ENCODE data around the gene TMEM202. TPM values are rescaled to one million over a fixed set of nuclear protein-coding genes. Genes with fewer than 3 reads are reported as not detected.
"Not testable (repeated sequence)": the region's sequence is repeated elsewhere in the genome, so short reads cannot be mapped to it uniquely, and the experiment has no call there.

The TMEM202 gene
- total and polyA plus RNA-seq, 4 donors = not detected

DNA sequence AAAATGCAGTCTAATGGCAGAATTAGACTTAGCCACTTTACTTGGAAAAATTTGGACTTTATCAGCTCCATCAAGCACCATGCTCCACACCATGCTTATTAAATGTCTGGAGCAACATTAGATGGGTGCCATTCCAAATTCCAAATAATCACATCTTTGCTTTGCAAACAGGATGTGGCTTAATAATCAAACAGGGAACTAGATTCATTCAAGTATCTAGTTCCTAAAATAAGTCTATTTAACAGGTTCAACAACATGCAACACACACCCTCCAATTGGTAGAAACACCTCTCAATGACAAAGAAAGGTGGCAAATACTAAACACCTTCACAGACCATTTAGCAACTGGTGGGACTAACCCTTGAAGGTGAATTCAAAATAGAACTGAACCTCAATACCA, 25.7 kb upstream of the TMEM202 start:
- H3K4me3 ChIP-seq (ENCODE audit: low read depth, low read length) = no peak overlapping the region
- no peak overlapping the region for H3K27ac ChIP-seq (ENCODE audit: low read depth, low read length)
- no peak for DNase-seq (ENCODE audit: low read depth in 4 of 6, low spot score in 6 of 6)
- H3K36me3 ChIP-seq (ENCODE audit: control insufficient read depth, insufficient read depth, low read length) = peaks cover 8% of the 10 kb centered on the region
- H3K27me3 ChIP-seq (ENCODE audit: control insufficient read depth, insufficient read depth, low read length) = no peaks in the 10 kb centered on the region
- H3K9me3 ChIP-seq (ENCODE audit: control insufficient read depth, insufficient read depth, low read length) = no peaks in the 10 kb centered on the region
- H3K4me1 ChIP-seq (ENCODE audit: control insufficient read depth, insufficient read depth, low read length) = peaks cover 6% of the 10 kb centered on the region

DNA sequence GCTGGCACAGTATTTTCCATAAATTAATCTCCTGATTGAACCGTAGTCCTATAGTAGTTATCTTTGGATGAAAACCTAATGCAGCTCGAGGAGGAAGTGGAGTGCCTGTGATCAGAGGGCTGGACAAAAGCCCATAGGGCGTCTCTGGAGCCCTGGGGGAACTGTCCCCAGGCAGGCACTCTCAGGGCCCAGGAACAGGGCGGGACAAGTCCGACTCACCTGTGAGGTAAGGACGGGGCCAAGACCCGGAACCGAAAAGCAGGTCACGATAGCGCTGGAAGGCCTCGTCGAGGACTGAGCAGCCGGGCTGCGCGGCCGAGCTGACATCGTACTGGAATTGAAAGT, 22.6 kb upstream of the TMEM202 start:
- Histone ChIP-seq H3K9me3 (ENCODE audit: control insufficient read depth, insufficient read depth, low read length) (no peaks in the 10 kb centered on the region), H3K4me3 (ENCODE audit: low read depth, low read length) (peak overlapping the region; percentile 94), H3K4me1 (ENCODE audit: control insufficient read depth, insufficient read depth, low read length) (peaks cover 6% of the 10 kb centered on the region), H3K27ac (ENCODE audit: low read depth, low read length) (peak overlapping the region; percentile 73), H3K27me3 (ENCODE audit: control insufficient read depth, insufficient read depth, low read length) (no peaks in the 10 kb centered on the region), H3K36me3 (ENCODE audit: control insufficient read depth, insufficient read depth, low read length) (peaks cover 5% of the 10 kb centered on the region)
- peak in 1 of 6 donors; percentile 4 for DNase-seq (ENCODE audit: low read depth in 4 of 6, low spot score in 6 of 6)
- under 1% methylated on average over 17 of the region's 17 CpGs for WGBS (ENCODE audit: insufficient coverage)

DNA sequence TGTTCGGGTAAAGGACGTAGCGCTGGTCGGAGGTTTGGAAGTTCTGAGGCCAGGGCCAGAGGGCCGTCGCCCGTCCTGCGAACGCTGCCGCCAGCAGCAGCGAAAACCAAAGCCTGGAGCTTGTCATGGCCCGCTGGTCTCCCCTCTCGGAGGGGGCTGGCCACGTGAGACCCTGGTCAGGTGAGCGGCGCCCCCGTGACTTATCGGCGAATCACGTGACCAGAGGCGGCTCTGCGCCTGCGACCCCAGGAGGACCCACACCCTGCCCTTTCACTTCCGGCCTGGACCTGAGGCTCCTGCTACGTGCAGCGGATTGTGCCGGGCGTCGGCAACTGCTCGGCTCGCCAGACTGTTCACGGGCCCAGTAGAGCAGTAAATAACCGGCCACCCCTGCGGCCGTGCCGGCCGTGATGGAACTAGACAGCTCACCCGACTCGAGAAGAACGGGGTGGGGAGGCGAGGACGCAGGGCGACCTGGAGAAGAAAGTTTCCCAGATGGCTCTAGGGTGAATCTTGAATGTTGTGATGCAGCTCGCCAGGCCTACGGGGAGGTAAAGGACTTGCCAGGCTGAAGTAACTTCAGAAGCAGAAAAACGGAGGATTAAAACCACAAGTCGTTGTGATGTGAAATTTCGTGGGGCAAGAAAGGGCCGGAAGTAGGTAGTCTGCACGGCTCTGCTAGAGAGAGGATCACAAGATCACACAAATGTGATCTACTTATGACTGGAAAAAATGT, 22.1 kb upstream of the TMEM202 start, which contains the start of gene HEXA:
TSS of gene HEXA (minus strand) at position 169 of the 736 bp plus-strand sequence. CDS start at position 127, 42 bp downstream.
- Histone ChIP-seq H3K27me3 (ENCODE audit: control insufficient read depth, insufficient read depth, low read length) (no peaks in the 10 kb centered on the region), H3K4me3 (ENCODE audit: low read depth, low read length) (peak within 1 kb of the TSS; percentile 94), H3K4me1 (ENCODE audit: control insufficient read depth, insufficient read depth, low read length) (peaks cover 6% of the 10 kb centered on the region), H3K36me3 (ENCODE audit: control insufficient read depth, insufficient read depth, low read length) (peaks cover 3% of the 10 kb centered on the region), H3K27ac (ENCODE audit: low read depth, low read length) (peak within 1 kb of the TSS; percentile 73), H3K9me3 (ENCODE audit: control insufficient read depth, insufficient read depth, low read length) (no peaks in the 10 kb centered on the region)
- peak; percentile 91 to 98 (median 94) for DNase-seq (ENCODE audit: low read depth in 4 of 6, low spot score in 6 of 6)
- WGBS (ENCODE audit: insufficient coverage) = under 1% methylated on average over 49 of the region's 50 CpGs

DNA sequence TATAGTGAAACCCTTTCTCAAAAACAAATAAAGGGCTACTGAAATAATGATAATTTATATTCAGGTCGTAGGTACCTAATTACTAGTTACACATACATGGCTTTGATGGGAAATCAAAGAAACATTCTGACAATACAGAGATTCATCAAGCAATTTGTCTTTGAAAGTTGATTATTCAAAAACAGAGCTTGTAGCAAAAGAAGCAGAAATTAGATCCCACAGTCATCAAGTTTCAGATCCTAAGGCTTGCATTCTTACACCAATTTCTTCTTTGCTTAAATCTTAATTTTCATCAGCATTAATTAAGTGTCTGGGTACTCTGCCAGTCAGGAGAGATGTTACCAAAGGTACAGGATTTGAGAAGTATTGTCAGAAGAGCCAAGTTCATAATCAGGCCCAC, 20.8 kb upstream of the TMEM202 start:
- DNase-seq (ENCODE audit: low read depth in 4 of 6, low spot score in 6 of 6) = no peak
- no peaks in the 10 kb centered on the region for H3K27me3 ChIP-seq (ENCODE audit: control insufficient read depth, insufficient read depth, low read length)
- no peaks in the 10 kb centered on the region for H3K9me3 ChIP-seq (ENCODE audit: control insufficient read depth, insufficient read depth, low read length)
- no peak overlapping the region for H3K27ac ChIP-seq (ENCODE audit: low read depth, low read length)
- no peak overlapping the region for H3K4me3 ChIP-seq (ENCODE audit: low read depth, low read length)
- WGBS (ENCODE audit: insufficient coverage) = no CpG with 5 or more reads among the region's 1 CpG
- peaks cover 6% of the 10 kb centered on the region for H3K4me1 ChIP-seq (ENCODE audit: control insufficient read depth, insufficient read depth, low read length)
- no peaks in the 10 kb centered on the region for H3K36me3 ChIP-seq (ENCODE audit: control insufficient read depth, insufficient read depth, low read length)

DNA sequence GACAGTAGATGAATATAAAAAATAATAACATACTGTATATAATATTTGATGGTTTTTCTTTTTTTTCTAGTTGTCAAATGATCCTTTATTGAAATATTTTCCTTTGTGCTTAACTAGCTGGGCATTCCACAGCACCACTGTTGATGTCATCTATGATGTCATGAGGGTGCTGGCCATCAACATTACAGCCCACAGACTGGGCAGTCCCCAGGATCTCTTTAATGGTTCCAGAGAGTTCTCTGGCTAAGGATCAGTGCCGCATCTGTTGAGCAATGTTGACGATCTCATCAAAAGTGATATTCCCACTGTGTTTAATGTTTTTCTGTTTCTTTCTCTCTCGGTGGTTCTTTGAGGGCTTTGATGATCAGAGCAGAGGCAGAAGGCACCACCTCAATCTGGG, 19.0 kb upstream of the TMEM202 start:
- not testable (repeated sequence) for H3K36me3 ChIP-seq (ENCODE audit: control insufficient read depth, insufficient read depth, low read length); H3K9me3 ChIP-seq (ENCODE audit: control insufficient read depth, insufficient read depth, low read length); DNase-seq (ENCODE audit: low read depth in 4 of 6, low spot score in 6 of 6); H3K4me1 ChIP-seq (ENCODE audit: control insufficient read depth, insufficient read depth, low read length); H3K4me3 ChIP-seq (ENCODE audit: low read depth, low read length); H3K27ac ChIP-seq (ENCODE audit: low read depth, low read length)
- WGBS (ENCODE audit: insufficient coverage) = 77% methylated on average over 3 of the region's 3 CpGs
- H3K27me3 ChIP-seq (ENCODE audit: control insufficient read depth, insufficient read depth, low read length) = peaks cover 10% of the 10 kb centered on the region

DNA sequence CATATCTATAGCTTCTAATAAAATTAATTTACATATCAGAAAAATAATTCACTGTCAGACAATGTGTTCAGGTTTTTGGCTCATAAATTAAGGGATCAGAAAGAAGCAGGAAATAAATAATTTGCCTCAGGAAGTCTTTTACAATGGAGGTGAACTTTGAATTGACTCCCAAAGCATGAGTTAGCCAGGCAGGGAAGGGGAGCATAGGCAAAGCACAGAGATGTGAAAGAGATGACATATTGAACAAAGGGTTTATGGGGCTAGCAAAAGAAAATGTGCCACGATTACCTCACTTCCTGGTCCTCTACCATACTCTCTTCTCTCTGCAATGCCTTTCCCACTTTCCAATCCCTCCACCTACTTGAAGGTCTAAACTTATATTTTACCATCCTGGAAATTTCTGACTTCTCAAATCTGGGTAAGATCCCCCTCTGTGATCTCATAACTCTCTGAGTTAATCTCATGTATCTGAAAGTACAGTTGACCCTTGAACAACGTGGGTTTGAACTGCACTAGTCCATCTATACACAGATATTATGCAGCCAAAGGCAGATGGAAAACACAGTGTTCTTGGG, 18.2 kb upstream of the TMEM202 start:
- H3K27ac ChIP-seq (ENCODE audit: low read depth, low read length) = no peak overlapping the region
- no CpG with 5 or more reads among the region's 2 CpGs for WGBS (ENCODE audit: insufficient coverage)
- DNase-seq (ENCODE audit: low read depth in 4 of 6, low spot score in 6 of 6) = no peak
- H3K9me3 ChIP-seq (ENCODE audit: control insufficient read depth, insufficient read depth, low read length) = no peaks in the 10 kb centered on the region
- no peaks in the 10 kb centered on the region for H3K36me3 ChIP-seq (ENCODE audit: control insufficient read depth, insufficient read depth, low read length)
- H3K4me1 ChIP-seq (ENCODE audit: control insufficient read depth, insufficient read depth, low read length) = peaks cover 3% of the 10 kb centered on the region
- H3K4me3 ChIP-seq (ENCODE audit: low read depth, low read length) = no peak overlapping the region
- H3K27me3 ChIP-seq (ENCODE audit: control insufficient read depth, insufficient read depth, low read length) = peaks cover 11% of the 10 kb centered on the region

DNA sequence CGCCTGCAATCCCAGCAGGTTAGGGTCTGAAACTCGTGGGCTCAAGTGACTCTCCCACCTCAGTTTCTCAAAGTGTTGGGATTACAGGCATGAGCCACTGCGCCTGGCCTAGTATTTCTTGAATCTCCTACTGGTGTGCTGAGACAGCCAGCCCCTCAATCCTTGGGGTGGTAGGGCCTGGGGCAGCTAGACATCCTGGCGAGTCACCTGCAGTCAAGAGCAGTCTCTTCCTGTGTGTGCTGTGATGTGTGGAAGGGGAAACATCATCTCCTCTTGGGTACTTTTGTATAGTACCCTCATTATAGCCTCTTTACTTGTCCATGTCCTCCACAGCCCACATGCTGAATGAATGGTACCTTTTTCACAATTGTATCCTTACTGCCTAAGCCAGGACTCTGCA, 17.4 kb upstream of the TMEM202 start:
- Histone ChIP-seq H3K4me3 (ENCODE audit: low read depth, low read length) (no peak overlapping the region), H3K4me1 (ENCODE audit: control insufficient read depth, insufficient read depth, low read length) (no peaks in the 10 kb centered on the region), H3K27me3 (ENCODE audit: control insufficient read depth, insufficient read depth, low read length) (peaks cover 11% of the 10 kb centered on the region), H3K27ac (ENCODE audit: low read depth, low read length) (no peak overlapping the region), H3K9me3 (ENCODE audit: control insufficient read depth, insufficient read depth, low read length) (no peaks in the 10 kb centered on the region), H3K36me3 (ENCODE audit: control insufficient read depth, insufficient read depth, low read length) (no peaks in the 10 kb centered on the region)
- 76% methylated on average over 2 of the region's 4 CpGs for WGBS (ENCODE audit: insufficient coverage)
- DNase-seq (ENCODE audit: low read depth in 4 of 6, low spot score in 6 of 6) = no peak

DNA sequence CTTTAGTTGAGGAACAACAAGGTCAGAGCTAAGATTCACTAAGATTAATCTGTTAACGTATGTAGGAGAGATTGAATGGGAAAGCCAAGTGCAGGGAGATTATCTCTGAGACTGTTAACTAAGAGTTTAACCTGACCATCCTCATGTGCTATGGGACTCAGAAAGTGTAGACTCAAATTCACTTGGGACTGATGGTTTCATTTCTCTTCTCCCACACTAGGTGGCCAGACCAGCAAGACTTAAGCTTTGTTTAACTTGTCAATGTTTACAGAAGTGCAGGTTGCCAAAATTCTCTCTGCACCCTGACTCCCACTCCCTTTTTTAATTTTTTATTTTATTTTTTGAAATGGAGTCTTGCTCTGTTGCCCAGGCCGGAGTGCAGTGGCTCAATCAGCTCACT, 16.0 kb upstream of the TMEM202 start:
- H3K9me3 ChIP-seq (ENCODE audit: control insufficient read depth, insufficient read depth, low read length) = no peaks in the 10 kb centered on the region
- H3K27ac ChIP-seq (ENCODE audit: low read depth, low read length) = no peak overlapping the region
- no peaks in the 10 kb centered on the region for H3K4me1 ChIP-seq (ENCODE audit: control insufficient read depth, insufficient read depth, low read length)
- WGBS (ENCODE audit: insufficient coverage) = 100% methylated on average over 1 of the region's 2 CpGs
- no peaks in the 10 kb centered on the region for H3K36me3 ChIP-seq (ENCODE audit: control insufficient read depth, insufficient read depth, low read length)
- peaks cover 11% of the 10 kb centered on the region for H3K27me3 ChIP-seq (ENCODE audit: control insufficient read depth, insufficient read depth, low read length)
- H3K4me3 ChIP-seq (ENCODE audit: low read depth, low read length) = no peak overlapping the region
- no peak for DNase-seq (ENCODE audit: low read depth in 4 of 6, low spot score in 6 of 6)

DNA sequence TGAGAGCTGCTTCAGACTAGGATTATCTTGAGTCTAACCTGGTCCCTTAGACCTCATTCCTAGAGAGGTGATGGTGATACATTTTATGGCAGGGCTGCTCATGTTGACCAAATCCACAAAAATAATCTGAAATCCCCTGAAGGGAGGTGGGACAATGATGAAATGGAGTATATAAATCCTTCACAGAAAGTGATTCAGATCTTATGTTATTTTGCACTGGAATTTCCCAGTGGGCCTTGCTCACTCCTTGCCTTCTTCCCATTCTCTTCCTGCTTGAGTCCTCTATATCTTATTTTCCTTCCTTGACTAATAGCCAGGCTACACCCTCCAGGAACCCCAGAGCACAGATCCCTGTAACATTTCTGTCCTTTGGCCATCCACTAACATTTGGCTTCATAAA, 10.4 kb upstream of the TMEM202 start:
- Histone ChIP-seq H3K4me3 (ENCODE audit: low read depth, low read length) (no peak overlapping the region), H3K4me1 (ENCODE audit: control insufficient read depth, insufficient read depth, low read length) (no peaks in the 10 kb centered on the region), H3K9me3 (ENCODE audit: control insufficient read depth, insufficient read depth, low read length) (no peaks in the 10 kb centered on the region), H3K36me3 (ENCODE audit: control insufficient read depth, insufficient read depth, low read length) (no peaks in the 10 kb centered on the region), H3K27ac (ENCODE audit: low read depth, low read length) (no peak overlapping the region), H3K27me3 (ENCODE audit: control insufficient read depth, insufficient read depth, low read length) (peaks cover 17% of the 10 kb centered on the region)
- DNase-seq (ENCODE audit: low read depth in 4 of 6, low spot score in 6 of 6) = no peak

DNA sequence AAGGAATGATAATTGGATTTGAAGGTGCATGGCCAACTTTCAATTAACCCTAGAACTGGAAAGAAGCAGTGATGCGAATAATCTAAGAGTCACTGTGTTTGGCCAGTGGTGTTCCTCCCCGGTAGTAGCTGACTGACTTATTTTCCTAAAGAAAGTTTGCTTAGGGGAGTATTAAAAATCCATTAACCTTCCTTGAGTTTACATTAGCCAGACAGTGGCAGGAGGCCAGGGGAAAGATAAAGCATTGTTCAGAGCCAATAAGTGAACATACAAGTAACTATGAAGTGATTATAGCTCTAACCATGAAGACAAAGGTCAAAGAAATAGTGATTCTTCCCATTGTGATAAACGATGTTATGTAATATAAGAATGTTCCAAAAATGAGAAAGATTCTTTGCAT, 8.9 kb upstream of the TMEM202 start:
- no peak overlapping the region for H3K27ac ChIP-seq (ENCODE audit: low read depth, low read length)
- 80% methylated on average over 1 of the region's 3 CpGs for WGBS (ENCODE audit: insufficient coverage)
- peaks cover 6% of the 10 kb centered on the region for H3K27me3 ChIP-seq (ENCODE audit: control insufficient read depth, insufficient read depth, low read length)

More for the DNA sequence above, 8.9 kb upstream of the TMEM202 start:
- no peak overlapping the region for H3K4me3 ChIP-seq (ENCODE audit: low read depth, low read length)
- DNase-seq (ENCODE audit: low read depth in 4 of 6, low spot score in 6 of 6) = no peak
- no peaks in the 10 kb centered on the region for H3K9me3 ChIP-seq (ENCODE audit: control insufficient read depth, insufficient read depth, low read length)
- no peaks in the 10 kb centered on the region for H3K36me3 ChIP-seq (ENCODE audit: control insufficient read depth, insufficient read depth, low read length)
- H3K4me1 ChIP-seq (ENCODE audit: control insufficient read depth, insufficient read depth, low read length) = no peaks in the 10 kb centered on the region
